KMS-11 (cell line): ENCODE measurements around the gene CCT8L2.
"Not testable (repeated sequence)": the region's sequence is repeated elsewhere in the genome, so short reads cannot be mapped to it uniquely, and the experiment has no call there.

Experiments
- H2AFZ ChIP-seq: fragments of 200-600 bp; sonication (generic); 2 replicates; pipeline ENCODE4 v1.6.1; 2016; ENCODE audit warnings: antibody characterized with exemption, mixed run types, low read depth
- H3K27ac ChIP-seq: fragments of 200-600 bp; sonication (generic); 2 replicates; pipeline ENCODE4 v1.6.1; 2016; ENCODE audit warnings: mild to moderate bottlenecking, mixed run types
- H3K27me3 ChIP-seq: fragments of 200-600 bp; sonication (generic); 2 replicates; pipeline ENCODE4 v1.6.1; 2017; ENCODE audit warnings: mild to moderate bottlenecking, low read depth, mixed run types, moderate library complexity; ENCODE audit not compliant: insufficient read depth
- H3K36me3 ChIP-seq: fragments of 200-600 bp; sonication (generic); 2 replicates; pipeline ENCODE4 v1.6.1; 2017; ENCODE audit warnings: mild to moderate bottlenecking, mixed run types; ENCODE audit not compliant: insufficient read depth
- H3K4me1 ChIP-seq: fragments of 200-600 bp; sonication (generic); 2 replicates; pipeline ENCODE4 v1.6.1; 2016; ENCODE audit warnings: mild to moderate bottlenecking, low read depth, mixed run types; ENCODE audit not compliant: poor library complexity, severe bottlenecking
- H3K4me2 ChIP-seq: fragments of 200-600 bp; sonication (generic); 2 replicates; pipeline ENCODE4 v1.7.0; 2016; ENCODE audit warnings: mild to moderate bottlenecking, mixed run types
- H3K4me3 ChIP-seq: fragments of 200-600 bp; sonication (generic); IDR thresholded peaks from 2 replicates; pipeline ENCODE4 v1.6.1; 2017; ENCODE audit warnings: low read depth, low read length, mixed read lengths; ENCODE audit not compliant: insufficient read depth
- H3K79me2 ChIP-seq: fragments of 200-600 bp; sonication (generic); 2 replicates; pipeline ENCODE4 v1.6.1; 2016; ENCODE audit warnings: low read depth, mixed run types; ENCODE audit not compliant: insufficient read depth
- H3K9ac ChIP-seq: fragments of 200-600 bp; sonication (generic); 2 replicates; pipeline ENCODE4 v1.6.1; 2016; ENCODE audit warnings: mild to moderate bottlenecking, mixed run types
- H4K20me1 ChIP-seq: fragments of 200-600 bp; sonication (generic); 2 replicates; pipeline ENCODE4 v1.6.1; 2016; ENCODE audit warnings: mild to moderate bottlenecking, mixed run types; ENCODE audit not compliant: insufficient read depth
- TF ChIP-seq, protein P1 (sequence below): fragments of 200-600 bp; sonication (generic); conservative IDR thresholded peaks from 2 replicates; pipeline ENCODE4 v1.6.1; 2017; ENCODE audit warnings: low read depth, mild to moderate bottlenecking, antibody characterized with exemption, low read length, moderate library complexity, mixed read lengths

CCT8L2 gene

DNA sequence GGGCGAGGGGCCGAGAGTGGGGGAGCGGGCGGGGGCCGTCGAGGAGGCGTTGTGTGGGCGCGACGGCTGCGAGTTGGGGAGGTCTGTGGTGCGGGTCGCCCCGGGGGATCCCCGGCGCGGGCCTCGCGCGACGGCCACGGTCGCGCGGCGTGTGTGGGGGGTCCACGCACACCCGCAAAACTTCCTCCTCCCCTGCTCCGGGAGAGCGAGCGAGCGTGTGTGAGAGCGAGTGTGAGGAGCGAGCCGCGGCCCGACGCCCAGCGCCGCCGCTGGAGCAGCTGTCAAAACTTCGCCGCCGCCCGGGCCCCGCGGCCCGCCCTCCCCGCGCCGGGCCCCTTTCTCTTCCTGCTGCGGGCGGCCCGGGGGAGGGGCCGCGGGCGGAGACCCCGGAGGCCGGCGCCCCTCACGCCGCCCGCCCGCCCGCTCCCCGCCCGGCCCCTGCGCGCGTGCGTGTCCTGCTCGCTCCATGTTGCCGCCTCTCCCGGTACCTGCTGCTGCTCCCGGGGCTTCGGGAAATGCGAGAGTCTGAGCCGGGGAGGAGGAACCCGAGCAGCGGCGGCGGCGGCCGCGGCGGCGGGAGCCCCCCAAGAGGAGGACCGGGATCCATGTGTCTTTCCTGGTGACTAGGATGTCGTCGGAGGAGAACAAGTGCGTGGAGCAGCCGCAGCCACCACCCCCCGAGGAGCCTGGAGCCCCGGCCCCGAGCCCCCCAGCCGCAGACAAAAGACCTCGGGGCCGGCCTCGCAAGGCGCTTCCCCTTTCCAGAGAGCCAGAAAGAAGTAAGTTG, 9.0 kb upstream of the CCT8L2 start:
- H3K4me1 ChIP-seq = peaks cover 19% of the 10 kb centered on the region
- TF ChIP-seq, protein P1, sequence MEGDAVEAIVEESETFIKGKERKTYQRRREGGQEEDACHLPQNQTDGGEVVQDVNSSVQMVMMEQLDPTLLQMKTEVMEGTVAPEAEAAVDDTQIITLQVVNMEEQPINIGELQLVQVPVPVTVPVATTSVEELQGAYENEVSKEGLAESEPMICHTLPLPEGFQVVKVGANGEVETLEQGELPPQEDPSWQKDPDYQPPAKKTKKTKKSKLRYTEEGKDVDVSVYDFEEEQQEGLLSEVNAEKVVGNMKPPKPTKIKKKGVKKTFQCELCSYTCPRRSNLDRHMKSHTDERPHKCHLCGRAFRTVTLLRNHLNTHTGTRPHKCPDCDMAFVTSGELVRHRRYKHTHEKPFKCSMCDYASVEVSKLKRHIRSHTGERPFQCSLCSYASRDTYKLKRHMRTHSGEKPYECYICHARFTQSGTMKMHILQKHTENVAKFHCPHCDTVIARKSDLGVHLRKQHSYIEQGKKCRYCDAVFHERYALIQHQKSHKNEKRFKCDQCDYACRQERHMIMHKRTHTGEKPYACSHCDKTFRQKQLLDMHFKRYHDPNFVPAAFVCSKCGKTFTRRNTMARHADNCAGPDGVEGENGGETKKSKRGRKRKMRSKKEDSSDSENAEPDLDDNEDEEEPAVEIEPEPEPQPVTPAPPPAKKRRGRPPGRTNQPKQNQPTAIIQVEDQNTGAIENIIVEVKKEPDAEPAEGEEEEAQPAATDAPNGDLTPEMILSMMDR = no peak
- H2AFZ ChIP-seq = no peak overlapping the region
- H3K79me2 ChIP-seq = no peaks in the 10 kb centered on the region
- no peaks in the 10 kb centered on the region for H3K27me3 ChIP-seq
- no peaks in the 10 kb centered on the region for H4K20me1 ChIP-seq
- H3K36me3 ChIP-seq = no peaks in the 10 kb centered on the region
- no peak overlapping the region for H3K9ac ChIP-seq
- no peak overlapping the region for H3K27ac ChIP-seq
- no peak overlapping the region for H3K4me2 ChIP-seq
- H3K4me3 ChIP-seq = no peak overlapping the region

DNA sequence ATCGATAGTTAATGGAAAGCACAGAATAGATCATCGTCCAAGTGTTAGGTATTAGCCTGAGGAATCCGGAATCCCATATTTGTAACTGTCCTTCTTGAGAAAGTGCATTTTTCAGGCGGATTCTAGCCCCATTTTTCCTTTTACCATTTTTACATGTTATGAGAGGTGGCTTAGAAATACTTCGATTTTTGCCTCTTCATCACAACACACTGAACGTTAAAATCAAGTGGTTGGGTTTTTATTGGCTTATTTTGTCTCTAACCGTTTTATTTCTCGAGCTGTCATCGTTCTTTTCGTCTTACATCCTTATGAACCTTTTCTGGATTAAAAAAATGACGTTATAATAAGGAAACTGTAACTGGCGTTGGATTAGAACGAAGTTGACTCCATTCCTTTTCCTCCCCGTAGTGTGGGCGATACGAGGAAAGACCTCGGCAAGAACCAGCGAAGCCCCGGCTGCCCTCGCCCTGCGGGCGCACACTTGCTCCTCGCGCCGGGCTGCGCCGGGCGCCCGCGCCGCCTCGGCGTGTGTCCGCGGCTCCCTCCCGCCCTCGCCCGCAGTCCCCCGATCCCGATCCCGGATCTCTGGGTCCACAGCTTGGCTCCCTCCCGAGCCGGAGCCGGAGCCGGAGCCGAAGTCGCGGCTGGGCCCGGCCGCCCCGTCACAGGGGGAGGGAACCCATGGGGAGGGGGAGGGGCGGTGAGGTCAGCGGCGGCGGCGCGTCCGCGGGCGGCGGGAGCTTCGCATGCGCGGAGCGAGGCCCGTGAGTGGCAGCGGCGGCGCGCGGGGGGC, 8.2 kb upstream of the CCT8L2 start:
- not testable (repeated sequence) for H4K20me1 ChIP-seq, H2AFZ ChIP-seq, H3K9ac ChIP-seq, H3K79me2 ChIP-seq, H3K4me2 ChIP-seq, H3K27ac ChIP-seq, H3K4me3 ChIP-seq, H3K27me3 ChIP-seq, H3K36me3 ChIP-seq
- H3K4me1 ChIP-seq = peaks cover 11% of the 10 kb centered on the region

DNA sequence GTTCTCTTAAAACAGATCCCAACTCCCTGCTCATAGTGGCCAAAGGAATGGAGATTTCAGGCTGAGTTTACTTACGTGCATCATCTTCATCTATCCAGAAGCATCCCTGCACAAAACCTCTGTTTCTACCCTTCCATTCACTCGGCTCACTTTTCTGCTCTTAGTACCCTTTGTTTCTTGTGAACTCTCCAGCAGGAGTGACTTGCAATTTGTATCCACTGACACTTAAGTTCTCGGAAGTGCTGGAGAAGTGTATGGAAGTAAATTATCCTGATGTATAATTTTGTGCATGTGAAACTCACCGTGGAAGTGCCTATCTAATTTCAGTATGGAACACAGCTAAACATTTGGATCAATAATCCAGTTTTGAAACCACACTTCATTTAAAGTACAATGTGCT, 7.0 kb upstream of the CCT8L2 start:
- H3K4me1 ChIP-seq, H3K27ac ChIP-seq, H3K36me3 ChIP-seq: not testable (repeated sequence)

DNA sequence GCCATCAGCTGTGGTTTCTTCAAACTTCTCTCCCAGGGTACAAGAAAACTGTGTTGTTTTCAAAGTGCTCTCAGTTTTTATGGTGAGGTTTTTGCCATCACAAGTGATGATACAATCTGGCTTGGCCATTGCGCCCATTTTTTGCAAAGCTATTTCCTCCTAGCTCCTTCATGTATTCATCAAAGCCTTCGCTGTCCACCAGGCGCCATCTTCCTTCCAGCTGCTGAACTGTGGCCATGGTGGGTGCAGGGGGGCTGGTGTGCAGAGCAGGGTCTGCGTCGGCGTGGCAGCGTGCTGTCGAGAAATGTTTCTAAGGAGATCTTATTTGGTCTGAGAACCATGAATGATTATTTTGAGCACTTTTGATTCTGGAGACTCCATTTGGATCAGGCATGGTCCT, 2.6 kb upstream of the CCT8L2 start:
- not testable (repeated sequence) for H2AFZ ChIP-seq, H3K27ac ChIP-seq, H3K4me3 ChIP-seq, H4K20me1 ChIP-seq, H3K27me3 ChIP-seq, H3K4me2 ChIP-seq, H3K4me1 ChIP-seq, H3K36me3 ChIP-seq, H3K9ac ChIP-seq, H3K79me2 ChIP-seq

More for the DNA sequence above, 7.0 kb upstream of the CCT8L2 start:
- H2AFZ ChIP-seq, H3K4me3 ChIP-seq, H3K79me2 ChIP-seq, H3K9ac ChIP-seq, H3K4me2 ChIP-seq, H4K20me1 ChIP-seq, H3K27me3 ChIP-seq: not testable (repeated sequence)

DNA sequence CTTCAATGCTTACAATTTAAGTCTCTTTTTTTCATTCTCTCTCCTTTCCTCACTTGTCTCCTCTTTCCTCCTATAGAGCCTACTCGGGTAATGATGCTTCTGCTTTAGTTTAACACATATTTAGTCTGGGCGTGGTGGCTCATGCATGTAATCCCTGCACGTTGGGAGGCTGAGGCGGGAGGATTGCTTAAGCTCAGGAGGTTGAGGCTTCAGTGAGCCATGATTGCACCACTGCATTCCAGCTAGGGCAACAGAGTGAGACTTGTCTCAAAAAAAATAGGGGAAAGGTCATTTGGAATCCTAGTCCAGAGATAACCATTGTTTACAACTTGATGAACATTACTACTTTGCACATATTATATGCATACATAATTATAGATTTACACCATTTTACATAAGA, 1.4 kb upstream of the CCT8L2 start:
- TF ChIP-seq, protein P1 = no peak
- Histone ChIP-seq H3K27ac (no peak overlapping the region), H3K79me2 (no peaks in the 10 kb centered on the region)

DNA sequence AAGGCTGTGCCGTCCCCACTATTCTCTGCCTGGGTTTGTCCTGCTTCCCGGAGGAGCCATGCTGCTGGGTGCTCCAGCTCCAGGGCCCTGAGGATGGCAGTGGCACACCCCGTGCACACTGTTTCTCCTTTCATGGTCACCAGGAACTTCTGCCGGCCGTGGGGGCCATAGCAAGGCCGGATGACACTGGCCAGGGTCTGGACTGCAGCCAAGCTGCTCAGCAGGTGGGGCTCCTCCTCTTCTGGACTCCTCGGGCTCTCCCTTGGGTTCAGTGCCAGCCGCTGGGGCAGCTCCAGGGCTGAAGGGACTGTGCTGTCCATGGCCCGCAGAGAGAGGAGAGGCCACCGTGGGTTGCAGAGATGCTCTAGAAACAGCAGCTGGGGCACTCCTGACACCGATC, 379 bp downstream of the CCT8L2 start:
- not testable (repeated sequence) for H3K27ac ChIP-seq

More for the DNA sequence above, 1.4 kb upstream of the CCT8L2 start:
- Histone ChIP-seq H3K4me3 (no peak overlapping the region), H2AFZ (no peak overlapping the region), H3K9ac (no peak overlapping the region), H3K4me2 (no peak overlapping the region), H4K20me1 (no peaks in the 10 kb centered on the region), H3K4me1 (peaks cover 4% of the 10 kb centered on the region), H3K27me3 (no peaks in the 10 kb centered on the region), H3K36me3 (no peaks in the 10 kb centered on the region)

DNA sequence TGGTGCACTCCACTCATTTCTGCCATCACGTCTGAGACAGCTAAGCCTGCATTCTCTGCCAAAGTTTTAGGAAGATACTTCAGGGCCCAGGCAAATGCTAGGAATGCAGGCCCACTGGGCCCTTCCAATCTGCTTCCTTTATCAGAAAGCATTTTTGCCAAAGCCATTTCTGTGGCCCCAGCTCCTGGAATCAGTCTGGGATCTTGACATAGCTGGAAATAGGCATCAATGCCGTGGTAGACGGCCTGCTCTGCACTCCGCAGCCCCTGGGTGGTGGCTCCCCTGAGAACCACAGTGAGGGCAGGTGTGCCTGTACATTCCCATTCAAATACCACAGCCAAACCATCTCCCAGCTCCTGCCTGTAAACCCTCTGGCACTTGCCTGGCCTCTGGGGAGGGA, 1.5 kb downstream of the CCT8L2 start:
- not testable (repeated sequence) for H3K36me3 ChIP-seq, H3K4me3 ChIP-seq, H3K79me2 ChIP-seq, H4K20me1 ChIP-seq, H2AFZ ChIP-seq, H3K27me3 ChIP-seq, H3K9ac ChIP-seq, H3K27ac ChIP-seq, H3K4me1 ChIP-seq, H3K4me2 ChIP-seq

More for the DNA sequence above, 379 bp downstream of the CCT8L2 start:
- not testable (repeated sequence) for H3K4me3 ChIP-seq, H4K20me1 ChIP-seq, H3K27me3 ChIP-seq, H2AFZ ChIP-seq, H3K4me2 ChIP-seq, H3K79me2 ChIP-seq, H3K4me1 ChIP-seq, H3K36me3 ChIP-seq, H3K9ac ChIP-seq
